ENCODE results near the gene ZNF608.

ZNF608 gene

DNA sequence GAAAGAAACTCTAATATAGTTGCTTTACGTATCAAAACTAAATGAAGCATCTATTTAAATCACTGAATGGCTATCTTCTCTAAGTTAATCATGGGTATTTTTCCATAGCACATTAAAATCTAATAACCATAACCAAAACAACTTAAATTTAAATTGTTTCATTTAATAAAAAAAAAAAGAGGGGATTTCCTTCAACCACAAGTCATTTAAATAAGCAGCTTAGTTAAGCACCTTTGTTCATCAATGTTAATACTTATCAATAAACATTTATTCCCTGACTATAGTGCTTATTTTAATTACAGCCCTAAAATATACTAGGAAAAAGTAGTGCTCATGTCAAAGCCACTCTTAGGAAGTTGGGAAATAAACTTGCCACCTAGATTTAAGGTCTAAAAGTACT lies 30.3 kb downstream of the ZNF608 start:
- DNase-seq = no peak

DNA sequence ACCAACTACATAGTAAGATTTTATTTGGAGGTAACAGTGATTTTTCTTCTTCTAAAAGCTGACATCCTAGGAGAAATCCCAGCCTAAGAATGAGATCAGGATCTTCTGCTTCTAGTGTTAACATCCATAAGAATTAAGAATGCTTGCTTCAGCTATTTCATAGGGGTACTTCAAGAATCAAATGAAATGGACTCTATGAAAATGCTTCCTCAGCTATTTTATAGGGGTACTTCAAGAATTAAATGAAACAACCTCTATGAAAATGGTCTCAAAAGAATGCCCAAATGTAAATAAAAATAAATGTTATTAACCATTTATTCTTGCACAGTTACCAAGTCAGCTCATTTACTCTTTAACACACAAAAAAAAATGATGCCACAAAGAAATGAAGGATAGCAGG lies 31.5 kb downstream of the ZNF608 start:
- DNase-seq = no peak

DNA sequence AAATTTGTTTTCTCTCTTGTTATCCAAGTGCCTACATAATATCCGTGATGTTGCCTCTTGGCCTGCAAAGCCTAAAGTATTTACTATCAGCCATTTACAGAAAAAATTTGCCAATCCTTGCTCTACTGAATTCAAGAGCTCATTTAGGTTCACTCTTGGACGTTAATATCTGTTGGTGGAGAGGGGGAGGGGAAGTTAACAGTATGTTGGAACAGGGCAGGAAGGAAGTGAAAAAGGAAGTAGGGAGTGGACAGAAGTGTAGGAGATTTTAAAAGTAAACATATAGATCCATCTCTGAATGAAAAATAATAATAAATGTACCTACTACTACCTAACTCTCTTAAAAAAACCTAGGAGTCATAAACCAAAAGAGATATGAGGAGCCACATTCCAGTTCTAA lies 32.8 kb downstream of the ZNF608 start:
- no peak for DNase-seq

DNA sequence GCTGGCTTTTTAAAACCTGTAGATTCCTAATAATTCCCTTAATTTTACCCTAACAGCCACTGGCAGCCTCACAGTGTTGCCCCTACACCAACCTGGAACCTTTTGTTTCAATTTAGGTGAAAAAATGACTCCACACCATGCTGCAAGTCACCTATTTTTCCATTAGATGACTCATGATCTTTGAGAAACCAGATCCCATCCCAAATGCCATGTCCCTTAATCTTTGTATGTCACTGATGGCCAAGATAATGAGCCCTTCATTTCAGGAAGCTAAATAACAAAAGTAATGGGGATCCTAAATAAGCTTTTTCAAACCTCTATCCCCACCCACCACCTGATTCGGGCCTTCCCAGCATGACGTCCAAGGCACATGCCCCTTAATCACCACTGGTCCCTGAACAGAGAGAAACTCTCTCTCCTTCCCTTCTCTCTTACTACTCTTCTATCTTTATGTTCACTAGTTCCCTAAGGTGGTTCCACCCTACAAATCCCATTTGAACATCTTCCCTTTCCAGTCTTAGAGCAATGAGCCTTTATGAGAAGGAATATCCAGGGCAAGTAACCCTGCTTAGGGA lies 33.6 kb downstream of the ZNF608 start:
- no peak for DNase-seq

DNA sequence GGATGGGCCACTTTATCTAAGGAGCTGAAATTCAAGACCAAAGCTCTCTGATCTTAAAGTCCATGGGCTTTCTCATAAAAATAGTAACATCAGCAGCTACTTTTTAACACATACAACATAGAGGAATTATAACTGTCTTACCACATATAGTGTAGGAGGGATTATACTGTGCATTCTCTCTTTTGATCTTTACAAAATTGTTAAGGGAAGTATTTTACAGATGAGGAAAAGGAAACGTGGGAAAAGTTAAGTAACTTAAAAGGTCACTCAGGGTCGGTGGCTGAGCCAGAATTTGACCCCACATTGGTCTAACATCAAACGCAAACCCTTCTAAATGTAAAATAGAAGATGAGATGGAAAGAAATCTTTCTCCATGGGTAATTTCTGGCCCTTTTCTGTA lies 38.4 kb downstream of the ZNF608 start:
- DNase-seq = no peak

DNA sequence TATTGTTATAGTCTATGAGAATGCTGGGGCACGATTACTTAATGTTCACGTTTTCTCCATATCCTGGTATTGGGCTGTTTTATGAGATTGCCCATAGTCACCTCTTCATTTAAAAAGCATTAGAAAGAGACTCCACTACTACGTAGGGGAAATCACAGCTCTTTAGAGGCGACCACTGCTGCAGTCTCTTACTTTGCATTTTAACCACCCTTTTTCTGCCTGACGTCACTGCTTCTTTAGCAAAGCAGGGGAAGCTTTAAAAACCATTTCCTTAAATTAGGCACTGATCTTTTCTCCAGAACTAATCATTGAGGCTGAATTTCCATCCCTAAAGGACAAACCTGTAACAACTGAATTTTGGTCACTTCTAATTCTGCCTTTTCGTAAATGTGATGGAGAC lies 38.9 kb downstream of the ZNF608 start:
- no peak for DNase-seq

DNA sequence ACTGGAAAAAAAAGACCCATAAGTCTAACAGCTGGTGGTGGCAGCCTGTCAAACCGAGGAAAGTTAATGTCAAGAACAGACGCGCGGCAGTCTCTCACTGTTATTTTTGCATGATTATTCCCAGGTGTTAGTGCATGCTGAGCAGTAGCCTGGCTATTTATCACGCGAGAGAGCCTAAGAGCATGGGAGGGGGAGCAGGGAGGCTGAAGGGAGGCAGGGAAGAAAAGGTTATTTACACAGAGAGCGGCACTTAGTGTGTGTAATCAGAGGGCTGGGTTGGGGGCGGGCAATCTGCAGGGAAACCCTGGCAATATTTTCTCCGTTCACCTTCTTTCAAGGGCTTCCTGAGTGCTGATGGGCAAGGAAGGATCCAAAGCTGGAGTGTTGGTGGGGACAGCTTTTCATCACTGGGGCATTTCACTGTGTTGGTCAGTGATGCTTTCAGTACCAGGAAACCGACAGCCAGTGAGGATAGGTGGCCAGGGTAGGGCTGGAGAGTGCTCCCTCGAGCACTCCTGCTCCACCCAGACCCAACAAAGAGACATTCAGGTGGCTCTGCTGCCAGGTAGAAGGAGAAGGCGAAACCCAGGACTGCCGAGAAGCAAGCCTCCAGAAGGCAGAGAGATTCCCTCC lies 39.6 kb downstream of the ZNF608 start:
- peak; percentile 89 for DNase-seq

DNA sequence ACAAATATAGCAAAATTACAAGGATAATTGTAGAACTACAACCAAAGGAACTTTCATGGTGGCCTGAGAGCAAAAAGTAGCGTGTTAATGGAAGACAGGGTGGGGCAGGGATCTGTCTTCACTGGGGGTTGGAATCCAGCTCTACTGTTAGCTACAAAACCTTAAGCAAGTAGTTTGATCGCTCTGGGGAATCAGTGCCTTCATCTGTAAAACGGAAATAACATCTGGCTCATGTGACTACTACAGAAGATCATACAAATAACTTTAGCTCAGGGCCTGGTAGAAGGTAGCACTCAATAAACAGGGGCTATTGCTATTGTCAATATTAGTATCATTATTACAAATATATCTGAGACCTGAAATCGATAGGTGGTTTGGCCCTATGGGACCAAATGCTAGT lies 40.4 kb downstream of the ZNF608 start:
- DNase-seq = no peak

DNA sequence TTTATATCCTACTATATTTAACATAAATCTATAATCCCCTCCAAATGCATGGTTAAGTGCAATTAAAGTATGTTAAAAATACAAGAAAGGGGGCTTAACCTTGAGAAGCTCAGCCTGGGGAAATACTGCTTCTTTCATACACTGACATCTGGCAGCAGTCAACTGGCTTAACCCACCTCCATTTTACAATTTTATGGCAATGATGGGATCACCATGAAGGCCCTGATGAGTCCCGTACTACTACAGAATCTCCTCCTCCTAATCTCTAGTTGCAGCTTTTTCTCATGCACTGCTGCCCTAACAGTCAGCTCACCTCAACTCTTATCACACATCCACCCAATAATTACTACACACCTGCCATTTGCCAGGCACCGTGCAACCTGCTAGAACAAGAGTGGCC lies 40.9 kb downstream of the ZNF608 start:
- DNase-seq = no peak

DNA sequence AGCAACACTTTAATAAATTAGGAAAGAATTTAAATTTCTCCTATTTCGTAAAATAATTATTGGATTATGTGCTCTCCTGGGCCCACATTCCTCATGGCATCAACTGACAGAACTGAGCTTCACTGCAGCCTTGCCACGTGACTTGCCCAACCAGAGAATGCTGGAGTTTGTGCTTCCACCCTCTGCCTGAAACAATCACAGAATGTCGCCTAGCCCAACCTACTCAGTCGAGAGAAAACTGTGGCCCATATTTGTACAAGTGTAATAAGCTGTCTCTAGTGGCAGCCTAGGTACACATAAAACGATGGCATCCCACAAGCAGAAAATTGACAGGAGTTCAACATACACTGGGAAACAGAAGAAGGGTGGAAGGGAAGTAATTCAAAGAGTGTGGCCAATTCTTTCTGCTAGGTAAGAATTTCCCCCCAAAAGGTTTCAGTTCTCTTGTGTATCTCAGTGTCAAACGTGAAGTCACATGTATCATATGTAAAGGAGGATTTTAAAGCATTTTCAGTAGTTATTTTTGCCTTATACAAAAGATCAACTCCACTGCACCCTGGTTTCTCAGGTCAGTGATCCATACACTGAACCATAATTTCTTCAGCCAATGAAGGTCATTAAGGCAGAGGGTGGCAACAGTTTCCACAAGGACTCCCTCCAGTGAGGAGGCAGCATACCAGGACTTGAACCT lies 41.7 kb downstream of the ZNF608 start:
- DNase-seq = no peak

DNA sequence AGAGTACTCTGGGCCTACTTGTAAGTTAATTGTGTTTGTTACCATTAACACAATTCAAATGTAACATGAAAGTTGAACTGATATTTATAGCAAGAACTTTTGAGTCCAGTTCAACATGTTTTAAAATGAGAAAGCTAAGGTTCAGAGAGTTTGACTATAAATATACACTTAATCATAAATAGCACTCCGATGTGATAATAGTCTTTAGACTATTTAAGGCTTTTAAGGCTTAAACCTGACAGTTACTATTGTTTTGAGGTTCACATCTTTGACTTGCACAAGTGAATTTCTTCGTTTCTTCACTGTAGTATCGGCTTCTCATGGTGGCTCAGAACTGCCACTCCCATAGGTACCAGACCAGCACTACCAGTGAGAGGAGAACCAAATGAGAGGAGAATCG lies 42.4 kb downstream of the ZNF608 start:
- no peak for DNase-seq

DNA sequence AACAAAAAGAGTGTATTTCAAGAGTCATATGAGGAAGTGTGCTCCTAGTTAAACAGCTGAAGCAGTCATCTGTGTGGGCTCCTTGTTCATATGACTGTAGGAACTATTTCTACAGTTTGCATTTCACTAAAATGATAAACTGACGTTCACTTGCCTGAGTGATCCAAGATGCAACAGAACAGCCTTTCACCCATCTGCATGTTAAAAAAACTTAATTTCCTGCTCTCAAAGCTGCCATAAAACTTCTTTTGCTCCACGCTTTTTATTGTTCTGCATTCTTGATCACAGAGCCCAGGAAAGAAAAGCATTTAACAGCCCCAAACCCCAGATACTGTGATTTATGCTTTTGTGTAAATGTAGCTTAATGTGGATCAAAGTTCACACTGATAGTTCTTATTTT lies 43.9 kb downstream of the ZNF608 start:
- DNase-seq = no peak

DNA sequence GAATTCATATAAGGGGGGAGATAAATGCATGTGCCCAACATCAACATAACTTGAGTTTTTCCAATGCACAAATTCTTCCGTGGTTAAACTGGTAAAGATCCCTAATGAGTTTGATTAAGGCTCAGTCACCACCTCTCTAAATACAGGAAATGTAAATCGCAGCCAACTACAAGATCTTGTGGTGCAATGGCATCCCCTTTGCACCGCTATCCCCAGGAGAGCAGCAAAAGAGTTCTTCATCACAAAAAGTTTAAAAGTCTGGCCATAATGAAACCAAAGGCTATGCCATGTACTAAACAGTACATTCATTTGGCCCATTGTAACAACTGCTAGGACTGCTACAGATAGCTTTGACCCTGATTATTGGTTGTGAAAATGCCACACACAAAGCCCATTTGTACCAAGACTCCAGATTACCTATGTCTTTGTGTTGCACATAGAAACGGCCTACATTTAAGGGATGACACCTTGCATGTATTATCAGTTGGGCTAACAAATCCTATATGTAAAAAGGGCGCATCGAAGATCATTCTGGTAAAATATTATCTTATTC lies 44.5 kb downstream of the ZNF608 start:
- no peak for DNase-seq

DNA sequence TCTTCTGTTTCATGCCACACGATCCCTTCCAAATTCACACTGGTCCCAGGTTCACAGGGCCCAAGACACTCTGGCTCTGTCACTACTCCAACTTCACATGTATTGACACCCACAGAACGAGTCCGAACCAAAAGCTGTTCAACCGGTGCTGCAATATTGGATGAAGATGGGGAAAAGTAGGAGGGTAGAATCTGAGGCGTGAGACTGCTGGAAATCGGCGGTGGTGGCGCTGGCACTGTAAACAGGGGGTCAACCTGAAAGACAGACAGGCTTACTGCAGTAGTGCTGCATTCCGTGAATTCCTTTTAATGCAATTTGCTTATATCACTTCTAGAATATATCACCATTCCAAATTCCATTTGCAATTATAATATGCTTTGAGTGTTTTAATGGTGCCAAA lies 45.4 kb downstream of the ZNF608 start:
- no peak for DNase-seq

DNA sequence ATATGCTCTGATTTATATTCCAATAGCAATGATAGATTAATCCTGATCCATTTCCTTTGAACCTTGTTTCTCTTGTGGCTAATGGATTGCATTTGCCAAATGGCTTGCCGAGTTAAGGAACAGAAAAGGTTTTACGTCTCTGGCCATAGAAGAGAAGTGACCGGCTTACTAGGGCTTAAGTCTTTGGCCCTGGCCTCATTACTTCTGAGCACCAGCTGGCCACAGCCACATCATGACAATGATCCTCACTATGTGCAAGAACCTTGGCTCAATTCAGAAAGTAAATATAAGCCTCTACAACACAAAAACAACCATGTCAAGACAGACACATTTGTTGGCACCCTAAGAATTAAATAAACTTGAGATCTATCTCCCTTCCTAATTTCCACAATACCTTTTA lies 46.1 kb downstream of the ZNF608 start:
- DNase-seq = no peak

DNA sequence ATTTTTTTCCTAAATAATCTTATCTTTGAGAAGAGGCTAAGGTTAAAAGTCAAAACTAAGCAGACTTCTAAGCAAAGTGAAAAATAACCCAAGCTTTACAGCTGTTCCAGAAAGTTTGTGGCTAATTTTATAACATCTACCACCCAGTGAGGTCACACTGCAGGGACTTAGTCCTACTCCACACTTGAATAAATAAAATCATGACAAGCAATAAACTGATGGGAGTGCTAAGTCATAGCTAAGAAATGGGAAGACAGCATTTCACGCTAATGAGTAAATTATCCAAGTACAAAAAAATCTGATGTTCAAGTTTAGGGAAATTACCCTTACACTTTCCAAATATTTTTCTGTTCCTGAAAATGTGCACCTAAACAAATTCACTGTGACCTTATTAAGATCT lies 47.7 kb downstream of the ZNF608 start:
- DNase-seq = no peak

DNA sequence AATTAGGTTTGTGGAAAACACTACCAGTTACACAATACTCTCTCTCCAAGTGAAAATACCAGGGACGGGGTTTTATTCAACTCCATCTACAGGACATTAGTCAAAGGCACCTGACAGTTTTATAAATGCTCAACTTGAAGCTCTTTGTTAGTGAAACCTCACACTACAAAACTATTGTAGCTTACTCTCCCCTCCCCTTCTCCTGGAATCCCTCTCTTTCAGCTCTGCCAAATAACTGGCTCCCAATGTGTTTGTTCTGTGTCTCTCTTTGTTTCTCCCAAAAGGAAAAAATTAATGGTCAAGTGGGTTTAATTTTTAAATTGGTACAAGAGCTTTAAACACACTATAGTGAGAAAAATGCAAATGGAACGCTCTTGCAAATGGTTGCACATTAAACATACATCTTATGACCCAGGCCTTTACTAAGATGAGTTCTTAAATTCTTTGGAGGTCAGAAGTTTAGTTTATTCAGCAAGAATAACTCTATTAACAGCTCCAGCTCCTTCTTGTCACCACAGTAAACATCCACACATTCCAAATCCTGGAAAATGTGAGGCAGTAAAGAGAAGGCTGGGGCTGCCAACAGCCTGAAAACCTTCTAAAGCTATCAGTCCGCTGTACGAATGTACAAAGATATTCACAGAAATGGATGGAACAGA lies 48.4 kb downstream of the ZNF608 start:
- DNase-seq = peak; percentile 42

DNA sequence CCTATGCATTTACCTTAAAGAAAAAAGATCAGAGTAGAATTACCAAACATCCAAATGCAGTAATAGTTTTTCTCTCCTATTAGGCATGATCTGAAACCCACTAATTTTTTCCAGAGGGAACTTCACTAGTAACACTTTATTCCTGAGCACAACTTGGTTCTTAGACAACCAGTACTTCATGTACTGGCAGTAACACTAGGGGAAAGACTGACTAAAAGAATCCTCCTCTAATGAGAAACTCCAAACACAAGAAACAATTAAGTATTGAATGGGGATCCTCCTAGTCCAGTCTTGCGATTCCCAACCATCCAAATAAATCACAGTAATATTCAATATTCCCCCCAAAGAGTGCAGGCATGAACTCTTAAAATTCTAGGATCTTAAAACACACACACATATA lies 48.9 kb downstream of the ZNF608 start:
- DNase-seq = no peak

DNA sequence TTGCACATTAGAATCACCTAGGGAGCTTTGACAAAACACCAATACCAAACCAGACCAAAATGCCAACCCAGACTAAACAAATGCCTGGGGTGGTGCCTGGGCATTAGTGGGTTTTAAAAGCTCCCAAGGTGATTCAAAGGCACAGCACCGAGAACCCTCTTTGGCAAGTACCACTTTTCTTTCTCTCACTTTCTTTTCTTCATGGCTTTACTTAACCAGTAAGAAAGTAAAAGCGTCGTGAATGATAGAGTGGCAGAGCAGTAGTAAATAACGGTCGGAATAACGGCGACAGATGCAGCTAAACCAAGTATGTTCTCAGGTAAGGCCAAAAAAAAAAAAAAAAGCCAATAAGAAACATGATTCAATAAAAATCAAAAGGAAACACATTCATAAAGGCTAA lies 49.5 kb downstream of the ZNF608 start:
- no peak for DNase-seq
